ENCODE measurements around the gene FBXO47.

DNA sequence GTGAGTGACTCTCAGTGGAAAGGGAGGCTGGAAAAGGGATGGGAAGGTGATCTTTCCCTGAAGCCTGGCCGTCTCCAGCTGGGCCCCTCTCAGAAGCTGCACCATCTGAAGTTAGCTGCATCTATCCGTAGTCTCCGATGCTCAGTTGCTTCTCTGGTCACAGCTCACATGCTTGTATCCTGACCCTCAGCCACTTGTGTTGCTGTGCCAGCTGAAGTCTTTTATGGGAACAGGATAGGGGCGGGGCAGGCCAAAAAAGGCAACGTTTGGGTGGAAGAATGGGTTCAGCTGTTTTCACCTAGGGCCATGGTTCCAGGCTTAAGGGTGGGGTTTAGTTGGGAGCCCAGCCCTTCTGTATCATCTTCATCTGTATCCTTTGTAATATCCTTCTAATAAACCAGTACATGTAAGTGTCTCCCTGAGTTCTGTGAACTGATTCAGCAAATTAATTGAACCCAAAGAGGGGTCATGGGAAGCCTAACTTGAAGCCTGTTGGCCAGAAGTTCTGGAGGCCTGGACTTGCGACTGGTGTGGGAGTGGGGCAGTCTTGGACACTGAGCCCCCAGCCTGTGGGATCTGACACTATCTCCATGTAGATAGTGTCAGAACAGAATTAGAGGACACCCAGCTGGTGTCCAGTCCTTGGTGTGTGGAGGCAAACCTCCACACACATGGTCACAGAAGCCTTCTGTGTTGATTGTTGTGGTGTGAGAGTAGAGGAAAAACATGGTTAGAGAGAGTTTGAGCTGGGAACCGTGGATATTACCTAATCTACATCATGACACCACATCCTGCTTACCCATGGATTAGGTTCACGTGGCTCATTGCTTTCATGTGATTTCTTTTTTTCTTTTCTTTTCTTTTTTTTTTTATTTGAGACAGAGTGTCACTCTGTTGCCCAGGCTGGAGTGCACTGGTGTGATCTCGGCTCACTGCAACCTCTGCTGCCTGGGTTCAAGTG is 49.3 kb upstream of the FBXO47 start:
- TF ChIP-seq, protein P1, sequence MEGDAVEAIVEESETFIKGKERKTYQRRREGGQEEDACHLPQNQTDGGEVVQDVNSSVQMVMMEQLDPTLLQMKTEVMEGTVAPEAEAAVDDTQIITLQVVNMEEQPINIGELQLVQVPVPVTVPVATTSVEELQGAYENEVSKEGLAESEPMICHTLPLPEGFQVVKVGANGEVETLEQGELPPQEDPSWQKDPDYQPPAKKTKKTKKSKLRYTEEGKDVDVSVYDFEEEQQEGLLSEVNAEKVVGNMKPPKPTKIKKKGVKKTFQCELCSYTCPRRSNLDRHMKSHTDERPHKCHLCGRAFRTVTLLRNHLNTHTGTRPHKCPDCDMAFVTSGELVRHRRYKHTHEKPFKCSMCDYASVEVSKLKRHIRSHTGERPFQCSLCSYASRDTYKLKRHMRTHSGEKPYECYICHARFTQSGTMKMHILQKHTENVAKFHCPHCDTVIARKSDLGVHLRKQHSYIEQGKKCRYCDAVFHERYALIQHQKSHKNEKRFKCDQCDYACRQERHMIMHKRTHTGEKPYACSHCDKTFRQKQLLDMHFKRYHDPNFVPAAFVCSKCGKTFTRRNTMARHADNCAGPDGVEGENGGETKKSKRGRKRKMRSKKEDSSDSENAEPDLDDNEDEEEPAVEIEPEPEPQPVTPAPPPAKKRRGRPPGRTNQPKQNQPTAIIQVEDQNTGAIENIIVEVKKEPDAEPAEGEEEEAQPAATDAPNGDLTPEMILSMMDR (IDR thresholded peaks at IDR 0.05), result no peak
- no peak for TF ChIP-seq POLR2A (IDR thresholded peaks at IDR 0.05)
